Body of pancreas (tissue), 4 donors: ENCODE data around the gene SPRED3. TPM values are rescaled to one million over a fixed set of nuclear protein-coding genes. Genes with fewer than 3 reads are reported as not detected.

Experiments used
- ATAC-seq: fragments of 150-250 bp; one replicate; pipeline ENCODE4 v1.9.1; 2016
- DNase-seq, 4 donors: peaks; one replicate each; pipeline ENCODE4 v3.0.0-alpha.2; 2019
- H3K27ac ChIP-seq, 4 donors: fragments of 200-600 bp; sonication (generic); 1 replicate in 3 of 4; 2 replicates in 1 of 4; pipeline versions ENCODE4 v1.5.1 to v1.6.1; 2016 to 2019; ENCODE audit warnings: mild to moderate bottlenecking in 1 of 4, mixed read lengths in 1 of 4, moderate library complexity in 1 of 4
- H3K27me3 ChIP-seq, 2 donors: fragments of 200-600 bp; sonication (generic); one replicate each; pipeline ENCODE4 v1.6.0; 2016; ENCODE audit warnings: mild to moderate bottlenecking in 1 of 2
- H3K36me3 ChIP-seq, 2 donors: fragments of 200-600 bp; sonication (generic); replicated peaks in 1 of 2; 2 replicates each; pipeline ENCODE4 v1.5.1; 2016; ENCODE audit warnings: low read depth in 2 of 2; ENCODE audit not compliant: insufficient read depth in 1 of 2
- H3K4me1 ChIP-seq: fragments of 200-600 bp; sonication (generic); one replicate; pipeline ENCODE4 v1.6.0; 2016
- H3K4me3 ChIP-seq, 2 donors: fragments of 200-600 bp; sonication (generic); 1 replicate in 1 of 2; 2 replicates in 1 of 2; pipeline ENCODE4 v1.5.1; 2016 to 2019
- H3K9me3 ChIP-seq, 3 donors: fragments of 200-600 bp; sonication (generic); 1 replicate in 2 of 3; 2 replicates in 1 of 3; pipeline ENCODE4 v1.5.1; 2016
- CTCF ChIP-seq, 7 experiments: fragments of 450-650 bp in 4 of 7; fragments of 200-600 bp in 3 of 7; sonication (generic) in 3 of 7; IDR thresholded peaks; one replicate each; pipeline ENCODE4 v1.5.1; 2016 to 2019; ENCODE audit warnings: antibody characterized with exemption in 7 of 7
- POLR2A ChIP-seq, 3 donors: fragments of 450-650 bp; IDR thresholded peaks; one replicate each; pipeline ENCODE4 v1.6.1; 2016; ENCODE audit warnings: antibody characterized with exemption in 3 of 3, mild to moderate bottlenecking in 2 of 3
- WGBS, 2 donors: methylation state at CpG; one replicate each; pipeline ENCODE4 v1.1.5; 2017; 5-methylcytosine and 5-hydroxymethylcytosine counted together
- intact Hi-C: fragments of 100-400 bp; cut with DNase I; formaldehyde crosslinking; loops from one replicate; pipeline ENCODE4 v1.15.1; 2023
- total RNA-seq, 2 donors: library from RNA; depleted of rRNA; stranded (reverse); fragments of >200 nt; gene quantifications; one replicate each; pipeline ENCODE4 v1.1.0, GENCODE V29; 2016

The SPRED3 gene
- total RNA-seq, 2 donors from 2014 or later = under 0.01 to 0.52 TPM

DNA sequence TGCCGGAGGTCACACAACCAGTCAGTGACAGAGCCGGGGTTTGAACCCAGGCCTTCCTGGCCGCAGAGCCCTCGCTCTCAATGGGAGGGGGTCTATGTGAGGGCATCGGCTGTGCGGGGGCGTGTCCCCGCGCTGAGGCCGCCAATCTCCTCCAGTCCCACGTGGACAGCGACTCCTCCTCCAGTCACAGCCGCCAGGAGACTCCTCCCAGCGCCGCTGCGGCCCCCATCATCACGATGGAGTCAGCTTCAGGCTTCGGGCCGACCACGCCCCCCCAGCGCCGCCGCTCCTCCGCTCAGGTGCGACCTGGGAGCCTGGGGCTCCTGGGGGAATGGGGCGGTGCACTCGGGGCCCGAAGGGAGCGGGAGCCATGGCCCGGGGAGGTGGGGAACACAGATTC is 6.0 kb downstream of the SPRED3 start:
- TF ChIP-seq POLR2A (IDR thresholded peaks at IDR 0.05) (no peak), CTCF (IDR thresholded peaks at IDR 0.05) (no peak)
- Histone ChIP-seq H3K27me3 (peaks cover 0 to 11% of the 10 kb centered on the region in 2 donors), H3K9me3 (no peaks in the 10 kb centered on the region), H3K4me3 (no peak overlapping the region), H3K36me3 (no peaks in the 10 kb centered on the region), H3K4me1 (peaks cover 5% of the 10 kb centered on the region), H3K27ac (no peak overlapping the region)
- DNase-seq = no peak
- intact Hi-C loops = loop anchor here (10.0 kb wide), 1 partner anchor 220 kb away; the partner anchor contains the start of genes EIF3K and MAP4K1
- ATAC-seq = no peak
- WGBS, 2 donors = 4 to 9% methylated on average over 23 of the region's 30 CpGs

DNA sequence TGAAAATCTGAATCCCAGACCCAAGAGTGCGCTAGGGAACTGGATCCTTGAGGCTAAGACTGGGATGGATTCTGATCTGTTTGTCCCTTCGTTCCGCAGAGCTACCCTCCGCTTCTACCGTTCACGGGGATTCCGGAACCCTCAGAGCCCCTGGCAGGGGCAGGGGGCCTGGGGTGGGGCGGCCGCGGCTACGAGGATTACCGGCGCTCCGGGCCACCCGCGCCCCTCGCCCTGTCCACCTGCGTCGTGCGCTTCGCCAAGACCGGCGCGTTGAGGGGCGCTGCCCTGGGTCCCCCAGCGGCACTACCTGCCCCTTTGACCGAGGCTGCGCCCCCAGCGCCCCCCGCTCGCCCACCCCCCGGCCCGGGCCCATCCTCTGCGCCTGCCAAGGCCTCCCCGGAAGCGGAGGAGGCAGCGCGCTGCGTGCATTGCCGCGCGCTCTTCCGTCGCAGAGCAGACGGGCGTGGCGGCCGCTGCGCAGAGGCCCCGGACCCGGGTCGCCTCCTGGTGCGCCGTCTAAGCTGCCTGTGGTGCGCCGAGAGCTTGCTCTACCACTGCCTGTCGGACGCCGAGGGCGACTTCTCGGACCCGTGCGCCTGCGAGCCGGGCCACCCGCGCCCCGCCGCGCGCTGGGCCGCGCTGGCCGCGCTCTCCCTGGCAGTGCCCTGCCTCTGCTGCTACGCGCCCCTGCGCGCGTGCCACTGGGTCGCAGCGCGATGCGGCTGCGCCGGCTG is 7.1 kb downstream of the SPRED3 start:
- H3K27me3 ChIP-seq = peaks cover 0 to 11% of the 10 kb centered on the region in 2 donors
- no peak overlapping the region for H3K27ac ChIP-seq
- H3K9me3 ChIP-seq = no peaks in the 10 kb centered on the region
- intact Hi-C loops = loop anchor here (10.0 kb wide), 1 partner anchor 219 kb away; the partner anchor contains the start of genes EIF3K and MAP4K1
- 0 to 5% methylated on average over 1 to 39 of the region's 86 CpGs for WGBS, 2 donors
- TF ChIP-seq CTCF (IDR thresholded peaks at IDR 0.05) = no peak
- TF ChIP-seq POLR2A (IDR thresholded peaks at IDR 0.05) = no peak
- H3K4me3 ChIP-seq = no peak overlapping the region
- ATAC-seq (no peak), DNase-seq (no peak)
- no peaks in the 10 kb centered on the region for H3K36me3 ChIP-seq
- H3K4me1 ChIP-seq = peaks cover 5% of the 10 kb centered on the region

DNA sequence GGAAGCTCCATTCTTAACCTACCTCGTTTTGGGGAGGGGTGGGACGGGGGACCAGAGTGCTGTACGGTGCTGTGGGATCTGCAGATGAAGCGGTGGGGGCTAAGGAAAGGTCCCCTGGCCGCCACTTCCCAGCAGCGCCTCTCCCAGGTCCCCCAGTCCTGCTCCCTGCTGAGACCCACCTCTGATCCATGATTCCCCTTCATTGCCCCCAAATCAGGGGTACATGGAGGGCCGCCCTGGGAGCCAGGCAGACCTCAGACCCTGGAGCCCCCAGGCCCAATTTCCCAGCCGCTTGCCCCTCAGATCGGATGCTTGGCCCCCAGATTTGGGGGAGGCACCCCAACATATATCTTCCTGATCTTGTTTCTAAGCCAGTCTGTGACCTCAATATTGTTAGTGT is 10.6 kb downstream of the SPRED3 start:
- intact Hi-C loops = loop anchor here (10.0 kb wide), 1 partner anchor 216 kb away; the partner anchor contains the start of genes EIF3K and MAP4K1
- H3K27ac ChIP-seq = no peak overlapping the region
- ATAC-seq (no peak), DNase-seq (no peak)
- no peaks in the 10 kb centered on the region for H3K36me3 ChIP-seq
- no peaks in the 10 kb centered on the region for H3K9me3 ChIP-seq
- no peak overlapping the region for H3K4me3 ChIP-seq
- WGBS, 2 donors = 33 to 41% methylated on average over 3 to 9 of the region's 9 CpGs
- no peak for TF ChIP-seq POLR2A (IDR thresholded peaks at IDR 0.05)
- no peak for TF ChIP-seq CTCF (IDR thresholded peaks at IDR 0.05)
- H3K27me3 ChIP-seq = peaks cover 0 to 11% of the 10 kb centered on the region in 2 donors
- H3K4me1 ChIP-seq = peaks cover 8% of the 10 kb centered on the region

- peaks cover 0 to 6% of the 10 kb centered on the region in 2 donors for H3K27me3 ChIP-seq
- no peak overlapping the region for H3K27ac ChIP-seq
- 29 to 52% methylated on average over 1 of the region's 1 CpG for WGBS, 2 donors
- H3K4me3 ChIP-seq = no peak overlapping the region
- DNase-seq = no peak
- ATAC-seq = no peak
- intact Hi-C loops = loop anchor here (10.0 kb wide), 1 partner anchor 215 kb away; the partner anchor contains the start of genes EIF3K and MAP4K1
- H3K36me3 ChIP-seq = no peaks in the 10 kb centered on the region
- TF ChIP-seq POLR2A (IDR thresholded peaks at IDR 0.05) (no peak), CTCF (IDR thresholded peaks at IDR 0.05) (no peak)
- no peaks in the 10 kb centered on the region for H3K9me3 ChIP-seq
- peaks cover 9% of the 10 kb centered on the region for H3K4me1 ChIP-seq
These were observed 11.0 kb downstream of the SPRED3 start for GRCh38 chr19:38399537-38399936.
